ENCODE results near the gene CALB2.

DNA sequence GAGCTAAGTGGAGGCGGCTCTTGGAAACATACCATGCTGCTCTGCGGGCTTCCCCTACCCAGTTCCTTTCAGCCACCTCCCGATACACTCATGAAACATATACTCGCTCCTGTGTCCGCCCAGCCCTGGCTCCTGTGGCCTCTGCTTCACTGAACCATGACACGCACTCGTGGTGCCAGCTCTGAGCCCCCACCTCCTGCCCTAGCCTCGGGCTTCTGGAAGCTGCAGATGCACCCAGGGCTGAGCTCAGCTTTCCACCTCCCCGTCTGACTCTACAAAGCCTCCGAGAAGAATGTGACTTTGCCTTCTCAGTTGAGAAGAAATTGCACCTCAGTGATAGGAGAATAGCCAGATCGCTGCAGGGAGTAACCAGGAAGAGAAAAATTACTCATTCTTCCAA, 11.0 kb downstream of the CALB2 start:
- TF ChIP-seq, protein P1, sequence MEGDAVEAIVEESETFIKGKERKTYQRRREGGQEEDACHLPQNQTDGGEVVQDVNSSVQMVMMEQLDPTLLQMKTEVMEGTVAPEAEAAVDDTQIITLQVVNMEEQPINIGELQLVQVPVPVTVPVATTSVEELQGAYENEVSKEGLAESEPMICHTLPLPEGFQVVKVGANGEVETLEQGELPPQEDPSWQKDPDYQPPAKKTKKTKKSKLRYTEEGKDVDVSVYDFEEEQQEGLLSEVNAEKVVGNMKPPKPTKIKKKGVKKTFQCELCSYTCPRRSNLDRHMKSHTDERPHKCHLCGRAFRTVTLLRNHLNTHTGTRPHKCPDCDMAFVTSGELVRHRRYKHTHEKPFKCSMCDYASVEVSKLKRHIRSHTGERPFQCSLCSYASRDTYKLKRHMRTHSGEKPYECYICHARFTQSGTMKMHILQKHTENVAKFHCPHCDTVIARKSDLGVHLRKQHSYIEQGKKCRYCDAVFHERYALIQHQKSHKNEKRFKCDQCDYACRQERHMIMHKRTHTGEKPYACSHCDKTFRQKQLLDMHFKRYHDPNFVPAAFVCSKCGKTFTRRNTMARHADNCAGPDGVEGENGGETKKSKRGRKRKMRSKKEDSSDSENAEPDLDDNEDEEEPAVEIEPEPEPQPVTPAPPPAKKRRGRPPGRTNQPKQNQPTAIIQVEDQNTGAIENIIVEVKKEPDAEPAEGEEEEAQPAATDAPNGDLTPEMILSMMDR (conservative IDR thresholded peaks at IDR 0.05; ENCODE audit: low read length), result no peak
- TF ChIP-seq EZH2phosphoT487 (IDR thresholded peaks at IDR 0.05; ENCODE audit: borderline replicate concordance, low read depth, low read length), result no peak
